Non-pigmented ciliary epithelial cell (primary cell): ENCODE data around the gene GDI2.

Source experiments
- DNase-seq: peaks from one replicate; pipeline ENCODE4 v3.0.0-alpha.2; 2010; ENCODE audit warnings: low read depth

GDI2 gene

GRCh38 chr10:5741276-5741675 is 72.0 kb downstream of the GDI2 start:
- no peak for DNase-seq

- no peak for DNase-seq
These were observed 74.8 kb downstream of the GDI2 start for GRCh38 chr10:5738427-5738826.

- no peak for DNase-seq
These were observed 75.9 kb downstream of the GDI2 start for GRCh38 chr10:5737352-5737751.

- no peak for DNase-seq
These were observed 76.6 kb downstream of the GDI2 start for GRCh38 chr10:5736591-5736990.

GRCh38 chr10:5735119-5735518 is 78.1 kb downstream of the GDI2 start:
- DNase-seq = no peak

GRCh38 chr10:5732141-5732540 is 81.1 kb downstream of the GDI2 start:
- no peak for DNase-seq

GRCh38 chr10:5731559-5731958 is 81.7 kb downstream of the GDI2 start:
- DNase-seq = no peak

- no peak for DNase-seq
These were observed 82.5 kb downstream of the GDI2 start for GRCh38 chr10:5730766-5731165.

GRCh38 chr10:5723692-5724091 is 89.5 kb downstream of the GDI2 start:
- DNase-seq = no peak

- DNase-seq = no peak
These were observed 93.1 kb downstream of the GDI2 start for GRCh38 chr10:5720182-5720581.

- DNase-seq = no peak
These were observed 93.7 kb downstream of the GDI2 start for GRCh38 chr10:5719546-5719945.
